ENCODE data around the gene COL1A2. TPM values are rescaled to one million over a fixed set of nuclear protein-coding genes. Genes with fewer than 3 reads are reported as not detected.

The COL1A2 gene
- total RNA-seq, 1 experiment from 2014 or later: 144 TPM

DNA sequence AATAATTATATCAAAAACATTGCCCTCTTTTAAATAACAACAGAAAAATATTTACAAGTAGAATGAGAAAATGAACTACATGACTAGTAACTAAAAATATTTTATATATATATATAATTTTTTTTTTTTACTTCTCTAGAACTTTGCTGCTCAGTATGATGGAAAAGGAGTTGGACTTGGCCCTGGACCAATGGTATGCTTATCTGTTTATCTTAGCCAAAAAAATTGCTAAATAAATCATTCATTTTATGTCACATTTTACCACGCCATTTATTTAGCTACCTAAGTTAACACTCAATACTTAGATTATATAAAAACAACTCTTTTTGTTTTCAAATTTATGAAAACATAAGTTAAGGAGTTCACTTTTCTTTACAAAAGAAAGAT is 6.7 kb downstream of the COL1A2 start:
- CTCF ChIA-PET: interaction anchor here (1.5 kb wide), 2 partner anchors 106 to 113 kb away, joined by 4 to 6 read pairs; no protein-coding TSS in a partner anchor

DNA sequence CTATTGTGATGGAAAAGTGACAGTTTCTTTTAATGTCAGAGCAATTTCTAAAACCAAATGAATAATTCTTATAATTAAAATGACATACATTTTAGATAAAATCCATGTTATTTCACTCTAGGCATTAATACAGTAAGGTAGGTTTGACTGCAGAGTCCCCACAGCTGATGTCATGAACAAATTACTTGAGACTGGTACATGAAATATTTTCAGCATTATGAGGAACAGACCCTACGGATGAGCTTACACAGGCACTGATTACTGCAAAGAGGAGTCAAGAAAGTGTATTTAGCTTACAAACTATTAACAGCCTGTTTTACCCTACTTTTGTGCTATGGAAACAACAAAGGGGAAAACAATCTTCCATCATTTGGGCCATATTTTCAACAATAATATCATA is 8.9 kb downstream of the COL1A2 start:
- Histone ChIP-seq H3K9me3 (ENCODE audit: low read depth, low read length, poor library complexity, severe bottlenecking) (no peaks in the 10 kb centered on the region), H3K4me1 (ENCODE audit: insufficient read depth, low read length, poor library complexity, severe bottlenecking) (peaks cover 18% of the 10 kb centered on the region), H3K36me3 (ENCODE audit: insufficient read depth, low read length, poor library complexity, severe bottlenecking) (peaks cover 99% of the 10 kb centered on the region), H3K27ac (ENCODE audit: low read depth, low read length, poor library complexity, severe bottlenecking) (no peak overlapping the region), H3K27me3 (replicated peaks; ENCODE audit: insufficient read depth, low read depth, low read length, poor library complexity) (no peaks in the 10 kb centered on the region), H3K4me3 (ENCODE audit: low read depth, low read length, poor library complexity, severe bottlenecking) (no peak overlapping the region)
- CTCF ChIA-PET: no interaction called here
- POLR2A ChIA-PET (ENCODE audit: low non-redundant PET): no interaction called here
- intact Hi-C loops (cut with micrococcal nuclease; ENCODE audit: unreplicated experiment): loop anchor here (5.0 kb wide), 1 partner anchor 34 kb away; no protein-coding TSS in a partner anchor
- TF ChIP-seq, protein P1, sequence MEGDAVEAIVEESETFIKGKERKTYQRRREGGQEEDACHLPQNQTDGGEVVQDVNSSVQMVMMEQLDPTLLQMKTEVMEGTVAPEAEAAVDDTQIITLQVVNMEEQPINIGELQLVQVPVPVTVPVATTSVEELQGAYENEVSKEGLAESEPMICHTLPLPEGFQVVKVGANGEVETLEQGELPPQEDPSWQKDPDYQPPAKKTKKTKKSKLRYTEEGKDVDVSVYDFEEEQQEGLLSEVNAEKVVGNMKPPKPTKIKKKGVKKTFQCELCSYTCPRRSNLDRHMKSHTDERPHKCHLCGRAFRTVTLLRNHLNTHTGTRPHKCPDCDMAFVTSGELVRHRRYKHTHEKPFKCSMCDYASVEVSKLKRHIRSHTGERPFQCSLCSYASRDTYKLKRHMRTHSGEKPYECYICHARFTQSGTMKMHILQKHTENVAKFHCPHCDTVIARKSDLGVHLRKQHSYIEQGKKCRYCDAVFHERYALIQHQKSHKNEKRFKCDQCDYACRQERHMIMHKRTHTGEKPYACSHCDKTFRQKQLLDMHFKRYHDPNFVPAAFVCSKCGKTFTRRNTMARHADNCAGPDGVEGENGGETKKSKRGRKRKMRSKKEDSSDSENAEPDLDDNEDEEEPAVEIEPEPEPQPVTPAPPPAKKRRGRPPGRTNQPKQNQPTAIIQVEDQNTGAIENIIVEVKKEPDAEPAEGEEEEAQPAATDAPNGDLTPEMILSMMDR (conservative IDR thresholded peaks at IDR 0.05; ENCODE audit: low read depth, low read length): no peak
- no peak for TF ChIP-seq EZH2 (IDR thresholded peaks at IDR 0.05; ENCODE audit: borderline replicate concordance, low read depth, low read length, poor library complexity, severe bottlenecking)
- no TSS peak for BruUV-seq (replicated peaks)
- no peak for DNase-seq (ENCODE audit: low spot score)

More for the DNA sequence above, 6.7 kb downstream of the COL1A2 start:
- intact Hi-C loops (cut with micrococcal nuclease; ENCODE audit: unreplicated experiment): loop anchor here (5.0 kb wide), 1 partner anchor 36 kb away; no protein-coding TSS in a partner anchor
- Histone ChIP-seq H3K27me3 (replicated peaks; ENCODE audit: insufficient read depth, low read depth, low read length, poor library complexity) (no peaks in the 10 kb centered on the region), H3K4me3 (ENCODE audit: low read depth, low read length, poor library complexity, severe bottlenecking) (no peak overlapping the region), H3K9me3 (ENCODE audit: low read depth, low read length, poor library complexity, severe bottlenecking) (no peaks in the 10 kb centered on the region), H3K27ac (ENCODE audit: low read depth, low read length, poor library complexity, severe bottlenecking) (no peak overlapping the region), H3K4me1 (ENCODE audit: insufficient read depth, low read length, poor library complexity, severe bottlenecking) (peaks cover 32% of the 10 kb centered on the region), H3K36me3 (ENCODE audit: insufficient read depth, low read length, poor library complexity, severe bottlenecking) (peaks cover 85% of the 10 kb centered on the region)
- DNase-seq (ENCODE audit: low spot score): no peak
- POLR2A ChIA-PET (ENCODE audit: low non-redundant PET): no interaction called here
- TF ChIP-seq, protein P1 (conservative IDR thresholded peaks at IDR 0.05; ENCODE audit: low read depth, low read length): no peak
- TF ChIP-seq EZH2 (IDR thresholded peaks at IDR 0.05; ENCODE audit: borderline replicate concordance, low read depth, low read length, poor library complexity, severe bottlenecking): no peak
- BruUV-seq (replicated peaks): no TSS peak

DNA sequence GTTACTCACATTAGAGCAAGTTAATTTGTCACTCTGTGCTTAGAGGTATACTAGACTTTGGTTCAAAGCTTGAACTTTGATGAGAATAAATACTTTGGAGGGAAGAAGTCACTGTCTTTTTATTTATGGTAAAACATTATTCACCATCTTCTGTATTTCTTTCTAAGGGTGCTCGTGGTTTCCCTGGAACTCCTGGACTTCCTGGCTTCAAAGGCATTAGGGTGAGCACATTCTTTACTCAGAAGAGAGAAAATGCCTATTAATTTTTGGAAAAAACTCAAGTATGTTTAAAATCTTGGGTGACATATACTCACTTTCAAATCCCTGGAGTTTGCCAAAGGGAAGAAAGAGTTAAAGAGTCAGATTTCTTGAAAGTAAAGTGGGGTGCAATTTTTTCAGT is 10.8 kb downstream of the COL1A2 start:
- Histone ChIP-seq H3K27me3 (replicated peaks; ENCODE audit: insufficient read depth, low read depth, low read length, poor library complexity) (no peaks in the 10 kb centered on the region), H3K36me3 (ENCODE audit: insufficient read depth, low read length, poor library complexity, severe bottlenecking) (peaks cover 99% of the 10 kb centered on the region), H3K9me3 (ENCODE audit: low read depth, low read length, poor library complexity, severe bottlenecking) (no peaks in the 10 kb centered on the region), H3K4me3 (ENCODE audit: low read depth, low read length, poor library complexity, severe bottlenecking) (no peak overlapping the region), H3K27ac (ENCODE audit: low read depth, low read length, poor library complexity, severe bottlenecking) (no peak overlapping the region), H3K4me1 (ENCODE audit: insufficient read depth, low read length, poor library complexity, severe bottlenecking) (peaks cover 6% of the 10 kb centered on the region)
- CTCF ChIA-PET: no interaction called here
- no TSS peak for BruUV-seq (replicated peaks)
- intact Hi-C loops (cut with micrococcal nuclease; ENCODE audit: unreplicated experiment): no loop called here
- no peak for DNase-seq (ENCODE audit: low spot score)
- no peak for TF ChIP-seq EZH2 (IDR thresholded peaks at IDR 0.05; ENCODE audit: borderline replicate concordance, low read depth, low read length, poor library complexity, severe bottlenecking)
- TF ChIP-seq, protein P1 (conservative IDR thresholded peaks at IDR 0.05; ENCODE audit: low read depth, low read length): no peak
- POLR2A ChIA-PET (ENCODE audit: low non-redundant PET): no interaction called here
